ENCODE measurements around the gene CFD.
"Not testable (repeated sequence)": the region's sequence is repeated elsewhere in the genome, so short reads cannot be mapped to it uniquely, and the experiment has no call there.

- not testable (repeated sequence) for TF ChIP-seq CTCF, EZH2phosphoT487 (IDR thresholded peaks at IDR 0.05)
These were observed 10.3 kb upstream of the CFD start for GRCh38 chr19:849195-849594.
